ENCODE data around the gene KIAA0319L. TPM values are rescaled to one million over a fixed set of nuclear protein-coding genes. Genes with fewer than 3 reads are reported as not detected.

Gene KIAA0319L
- polyA plus RNA-seq, 1 donor from 2014 or later = 38.1 TPM

GRCh38 chr1:35572296-35572695 lies 15.1 kb upstream of the KIAA0319L start (continued):
- TF ChIP-seq EP300 (conservative IDR thresholded peaks at IDR 0.05; ENCODE audit: poor library complexity, severe bottlenecking) (no peak), EZH2 (IDR thresholded peaks at IDR 0.05; ENCODE audit: borderline replicate concordance, insufficient read depth, low read length, poor library complexity, severe bottlenecking) (no peak)

GRCh38 chr1:35571263-35571662 lies 14.1 kb upstream of the KIAA0319L start:
- no peak for TF ChIP-seq EP300 (conservative IDR thresholded peaks at IDR 0.05; ENCODE audit: poor library complexity, severe bottlenecking)
- TF ChIP-seq SMC3 (conservative IDR thresholded peaks at IDR 0.05; ENCODE audit: poor library complexity) = no peak
- TF ChIP-seq POLR2AphosphoS5 (IDR thresholded peaks at IDR 0.05) = no peak
- TF ChIP-seq TAF1 (IDR thresholded peaks at IDR 0.05; ENCODE audit: low read depth) = no peak
- TF ChIP-seq EZH2 (IDR thresholded peaks at IDR 0.05; ENCODE audit: borderline replicate concordance, insufficient read depth, low read length, poor library complexity, severe bottlenecking) = no peak
- no peak for TF ChIP-seq MXI1 (conservative IDR thresholded peaks at IDR 0.05; ENCODE audit: poor library complexity, severe bottlenecking)
- no peak for TF ChIP-seq CTCF (IDR thresholded peaks at IDR 0.05; ENCODE audit: poor library complexity, severe bottlenecking)
- TF ChIP-seq REST (IDR thresholded peaks at IDR 0.05; ENCODE audit: borderline replicate concordance) = no peak
- TF ChIP-seq RAD21 (conservative IDR thresholded peaks at IDR 0.05) = no peak
- Histone ChIP-seq H3K27me3 (ENCODE audit: insufficient read depth, low read depth, low read length) (peaks cover 64% of the 10 kb centered on the region), H2AFZ (ENCODE audit: low read depth, low read length) (no peak overlapping the region), H3K27ac (ENCODE audit: low read length) (no peak overlapping the region), H3K79me2 (replicated peaks; ENCODE audit: insufficient read depth, low read length) (no peaks in the 10 kb centered on the region), H3K9ac (ENCODE audit: low read length) (no peak overlapping the region), H3F3A (ENCODE audit: insufficient read depth, low read length, poor library complexity, severe bottlenecking) (no peaks in the 10 kb centered on the region), H3K9me2 (ENCODE audit: insufficient read depth, low read length) (no peaks in the 10 kb centered on the region), H4K20me1 (ENCODE audit: insufficient read depth) (no peaks in the 10 kb centered on the region), H3K36me3 (ENCODE audit: insufficient read depth, low read length) (no peaks in the 10 kb centered on the region), H3K9me3 (ENCODE audit: low read length) (no peaks in the 10 kb centered on the region), H3K4me2 (ENCODE audit: low read length) (no peak overlapping the region), H3K4me3 (ENCODE audit: low read length) (no peak overlapping the region)

- Histone ChIP-seq H3K27me3 (ENCODE audit: insufficient read depth, low read depth, low read length) (peaks cover 58% of the 10 kb centered on the region), H3F3A (ENCODE audit: insufficient read depth, low read length, poor library complexity, severe bottlenecking) (no peaks in the 10 kb centered on the region), H3K79me2 (replicated peaks; ENCODE audit: insufficient read depth, low read length) (no peaks in the 10 kb centered on the region), H3K36me3 (ENCODE audit: insufficient read depth, low read length) (no peaks in the 10 kb centered on the region), H3K9ac (ENCODE audit: low read length) (no peak overlapping the region), H3K4me2 (ENCODE audit: low read length) (no peak overlapping the region), H4K20me1 (ENCODE audit: insufficient read depth) (no peaks in the 10 kb centered on the region), H3K9me3 (ENCODE audit: low read length) (no peaks in the 10 kb centered on the region), H3K27ac (ENCODE audit: low read length) (no peak overlapping the region), H2AFZ (ENCODE audit: low read depth, low read length) (no peak overlapping the region), H3K4me3 (ENCODE audit: low read length) (no peak overlapping the region), H3K9me2 (ENCODE audit: insufficient read depth, low read length) (no peaks in the 10 kb centered on the region)
- TF ChIP-seq SMC3 (conservative IDR thresholded peaks at IDR 0.05; ENCODE audit: poor library complexity) (no peak), CTCF (IDR thresholded peaks at IDR 0.05; ENCODE audit: poor library complexity, severe bottlenecking) (no peak)
Observed at GRCh38 chr1:35570589-35571137, 13.5 kb upstream of the KIAA0319L start.
